Trophoblast cell (in vitro differentiated cells and primary cell): ENCODE measurements around the gene SEMA4D.

Experiments
- DNase-seq, 2 donors: peaks; one replicate each; pipeline ENCODE4 v3.0.0-alpha.2; 2016
- H2AFZ ChIP-seq: 2 replicates; pipeline ENCODE4 v1.6.1; 2013; ENCODE audit warnings: low read length, moderate library complexity, mild to moderate bottlenecking; ENCODE audit not compliant: insufficient read depth, poor library complexity
- H2AK5ac ChIP-seq: 2 replicates; pipeline ENCODE4 v1.6.1; 2013; ENCODE audit warnings: mild to moderate bottlenecking, low read length
- H2BK120ac ChIP-seq: 2 replicates; pipeline ENCODE4 v1.6.1; 2013; ENCODE audit warnings: low read length, mild to moderate bottlenecking, moderate library complexity; ENCODE audit not compliant: insufficient read depth, poor library complexity
- H2BK12ac ChIP-seq: 2 replicates; pipeline ENCODE4 v1.6.1; 2013; ENCODE audit warnings: mild to moderate bottlenecking, low read length, moderate library complexity
- H2BK5ac ChIP-seq: 2 replicates; pipeline ENCODE4 v1.6.1; 2013; ENCODE audit warnings: low read length, low read depth, moderate library complexity, mild to moderate bottlenecking; ENCODE audit not compliant: poor library complexity
- H3K14ac ChIP-seq: 2 replicates; pipeline ENCODE4 v1.6.1; 2013; ENCODE audit warnings: mild to moderate bottlenecking, low read length
- H3K18ac ChIP-seq: 2 replicates; pipeline ENCODE4 v1.6.1; 2013; ENCODE audit warnings: mild to moderate bottlenecking, low read length
- H3K23ac ChIP-seq: 2 replicates; pipeline ENCODE4 v1.6.1; 2013; ENCODE audit warnings: low read length
- H3K27ac ChIP-seq: 2 replicates; pipeline ENCODE4 v1.5.1; 2013; ENCODE audit warnings: low read depth, mild to moderate bottlenecking, inconsistent platforms, low read length, moderate library complexity
- H3K27me3 ChIP-seq: 2 replicates; pipeline ENCODE4 v1.6.1; 2013; ENCODE audit warnings: inconsistent platforms, mild to moderate bottlenecking, low read length, moderate library complexity; ENCODE audit not compliant: insufficient read depth
- H3K36me3 ChIP-seq, 2 experiments: 1 replicate in 1 of 2; 2 replicates in 1 of 2; pipeline ENCODE4 v1.6.1; 2013; ENCODE audit warnings: low read length in 2 of 2, mild to moderate bottlenecking in 2 of 2, moderate library complexity in 1 of 2; ENCODE audit not compliant: insufficient read depth in 2 of 2, control insufficient read depth in 1 of 2
- H3K4ac ChIP-seq: 2 replicates; pipeline ENCODE4 v1.6.1; 2013; ENCODE audit warnings: low read depth, mild to moderate bottlenecking, low read length, moderate library complexity
- H3K4me1 ChIP-seq, 2 experiments: 1 replicate in 1 of 2; 2 replicates in 1 of 2; pipeline ENCODE4 v1.6.1; 2013; ENCODE audit warnings: low read length in 2 of 2, mild to moderate bottlenecking in 2 of 2, moderate library complexity in 1 of 2; ENCODE audit not compliant: insufficient read depth in 2 of 2, control insufficient read depth in 1 of 2
- H3K4me2 ChIP-seq: 2 replicates; pipeline ENCODE4 v1.6.1; 2013; ENCODE audit warnings: inconsistent platforms, mild to moderate bottlenecking, low read length, moderate library complexity
- H3K4me3 ChIP-seq: 2 replicates; pipeline ENCODE4 v1.5.1; 2013; ENCODE audit warnings: mild to moderate bottlenecking, low read depth, low read length, inconsistent platforms
- H3K79me1 ChIP-seq: one replicate; pipeline ENCODE4 v1.6.1; 2013; ENCODE audit warnings: low read length
- H3K79me2 ChIP-seq: 2 replicates; pipeline ENCODE4 v1.6.1; 2013; ENCODE audit warnings: low read length, mild to moderate bottlenecking; ENCODE audit not compliant: control insufficient read depth, insufficient read depth, poor library complexity
- H3K9ac ChIP-seq: 2 replicates; pipeline ENCODE4 v1.6.1; 2013; ENCODE audit warnings: mild to moderate bottlenecking, low read length
- H3K9me3 ChIP-seq: 2 replicates; pipeline ENCODE4 v1.6.1; 2013; ENCODE audit warnings: low read depth, mild to moderate bottlenecking, control low read depth, inconsistent platforms, low read length; ENCODE audit not compliant: insufficient read depth
- H4K12ac ChIP-seq: 2 replicates; pipeline ENCODE4 v1.6.1; 2013; ENCODE audit warnings: low read depth, mild to moderate bottlenecking, low read length, moderate library complexity
- H4K8ac ChIP-seq: 2 replicates; pipeline ENCODE4 v1.6.1; 2013; ENCODE audit warnings: low read depth, mild to moderate bottlenecking, low read length, moderate library complexity
- H4K91ac ChIP-seq: one replicate; pipeline ENCODE4 v1.6.1; 2013; ENCODE audit warnings: low read depth, mild to moderate bottlenecking, low read length, moderate library complexity
- WGBS: extraction: QIAGEN DNeasy Blood & Tissue Kit; methylation state at CpG from one replicate; pipeline ENCODE4 v1.1.7; 2013; ENCODE audit warnings: missing lambda C conversion rate; ENCODE audit not compliant: insufficient read length, insufficient coverage; ENCODE audit errors: extremely low coverage; 5-methylcytosine and 5-hydroxymethylcytosine counted together

Gene SEMA4D

GRCh38 chr9:89538871-89539270, 41.0 kb upstream of the SEMA4D start:
- H3K4ac ChIP-seq = no peak overlapping the region
- no peak overlapping the region for H2AK5ac ChIP-seq
- no peaks in the 10 kb centered on the region for H3K79me2 ChIP-seq
- no peaks in the 10 kb centered on the region for H3K36me3 ChIP-seq
- H2BK12ac ChIP-seq = no peak overlapping the region
- H3K4me3 ChIP-seq = no peak overlapping the region
- H3K27ac ChIP-seq = no peak overlapping the region
- no peak overlapping the region for H4K91ac ChIP-seq
- H3K9me3 ChIP-seq = peaks cover 13% of the 10 kb centered on the region
- no peaks in the 10 kb centered on the region for H3K79me1 ChIP-seq
- peaks cover 6% of the 10 kb centered on the region in 2 experiments for H3K4me1 ChIP-seq
- no peaks in the 10 kb centered on the region for H3K27me3 ChIP-seq
- H3K14ac ChIP-seq = no peak overlapping the region
- H2BK120ac ChIP-seq = no peak overlapping the region
- no peak overlapping the region for H3K23ac ChIP-seq
- H3K9ac ChIP-seq = no peak overlapping the region
- no peak overlapping the region for H2AFZ ChIP-seq
- no peak for DNase-seq
- no peak overlapping the region for H3K18ac ChIP-seq
- H4K12ac ChIP-seq = no peak overlapping the region
- H2BK5ac ChIP-seq = no peak overlapping the region
- no peak overlapping the region for H4K8ac ChIP-seq
- WGBS = no CpG with 5 or more reads among the region's 9 CpGs
- H3K4me2 ChIP-seq = no peak overlapping the region

- H2AK5ac ChIP-seq = no peak overlapping the region
- H2BK5ac ChIP-seq = no peak overlapping the region
- H2BK120ac ChIP-seq = no peak overlapping the region
- no peak overlapping the region for H4K12ac ChIP-seq
- H3K4ac ChIP-seq = no peak overlapping the region
- H3K4me1 ChIP-seq = no peaks in the 10 kb centered on the region
- no peak overlapping the region for H3K18ac ChIP-seq
- H3K79me2 ChIP-seq = no peaks in the 10 kb centered on the region
- H2BK12ac ChIP-seq = no peak overlapping the region
- no peak overlapping the region for H3K27ac ChIP-seq
- peaks cover 15% of the 10 kb centered on the region for H3K9me3 ChIP-seq
- no peaks in the 10 kb centered on the region for H3K27me3 ChIP-seq
- H3K14ac ChIP-seq = no peak overlapping the region
- H3K4me2 ChIP-seq = no peak overlapping the region
- no peak overlapping the region for H4K91ac ChIP-seq
- H2AFZ ChIP-seq = no peak overlapping the region
- no peak overlapping the region for H3K23ac ChIP-seq
- H3K4me3 ChIP-seq = no peak overlapping the region
- H3K79me1 ChIP-seq = no peaks in the 10 kb centered on the region
- no peak for DNase-seq
- H4K8ac ChIP-seq = no peak overlapping the region
- H3K36me3 ChIP-seq = no peaks in the 10 kb centered on the region
- WGBS = no CpG with 5 or more reads among the region's 4 CpGs
- no peak overlapping the region for H3K9ac ChIP-seq
Measured at GRCh38 chr9:89537166-89537565, 39.3 kb upstream of the SEMA4D start.

- Histone ChIP-seq H2BK5ac (no peak overlapping the region), H3K4me1 (no peaks in the 10 kb centered on the region), H3K27me3 (no peaks in the 10 kb centered on the region), H3K18ac (no peak overlapping the region), H3K79me2 (no peaks in the 10 kb centered on the region), H2BK120ac (no peak overlapping the region), H3K4me2 (no peak overlapping the region), H3K4me3 (no peak overlapping the region), H3K14ac (no peak overlapping the region), H4K8ac (no peak overlapping the region), H2AK5ac (no peak overlapping the region), H4K91ac (no peak overlapping the region), H2AFZ (no peak overlapping the region), H2BK12ac (no peak overlapping the region), H3K9ac (no peak overlapping the region), H3K36me3 (no peaks in the 10 kb centered on the region), H3K23ac (no peak overlapping the region), H3K27ac (no peak overlapping the region), H4K12ac (no peak overlapping the region), H3K79me1 (no peaks in the 10 kb centered on the region), H3K9me3 (peaks cover 18% of the 10 kb centered on the region), H3K4ac (no peak overlapping the region)
- no peak for DNase-seq
- no CpG with 5 or more reads among the region's 5 CpGs for WGBS
Measured at GRCh38 chr9:89536600-89536999, 38.7 kb upstream of the SEMA4D start.

GRCh38 chr9:89536145-89536574, 38.2 kb upstream of the SEMA4D start:
- no peak overlapping the region for H2BK120ac ChIP-seq
- no peak for DNase-seq
- no peaks in the 10 kb centered on the region for H3K79me1 ChIP-seq
- H3K4me3 ChIP-seq = no peak overlapping the region
- H4K12ac ChIP-seq = no peak overlapping the region
- H3K23ac ChIP-seq = no peak overlapping the region
- H2BK12ac ChIP-seq = no peak overlapping the region
- peaks cover 18% of the 10 kb centered on the region for H3K9me3 ChIP-seq
- no peak overlapping the region for H4K8ac ChIP-seq
- WGBS = no CpG with 5 or more reads among the region's 5 CpGs
- no peak overlapping the region for H2BK5ac ChIP-seq
- H3K27ac ChIP-seq = no peak overlapping the region
- H4K91ac ChIP-seq = no peak overlapping the region
- no peak overlapping the region for H3K4me2 ChIP-seq
- H2AK5ac ChIP-seq = no peak overlapping the region
- H3K79me2 ChIP-seq = no peaks in the 10 kb centered on the region
- H3K27me3 ChIP-seq = no peaks in the 10 kb centered on the region
- no peak overlapping the region for H3K14ac ChIP-seq
- no peak overlapping the region for H3K9ac ChIP-seq
- no peaks in the 10 kb centered on the region for H3K36me3 ChIP-seq
- no peak overlapping the region for H3K18ac ChIP-seq
- no peak overlapping the region for H2AFZ ChIP-seq
- H3K4me1 ChIP-seq = no peaks in the 10 kb centered on the region
- no peak overlapping the region for H3K4ac ChIP-seq
